Progenitor cell of endocrine pancreas (in vitro differentiated cells): ENCODE data around the gene KCTD6. TPM values are rescaled to one million over a fixed set of nuclear protein-coding genes. Genes with fewer than 3 reads are reported as not detected.

Experiments
- DNase-seq: peaks from one replicate; pipeline ENCODE4 v3.0.0; 2021; ENCODE audit warnings: low spot score; ENCODE audit not compliant: unreplicated experiment
- H3K27ac Mint-ChIP-seq: 2 replicates; pipeline ENCODE4 v1.8.0; 2021; ENCODE audit warnings: mild to moderate bottlenecking, moderate library complexity, mixed read lengths
- H3K27me3 Mint-ChIP-seq: 2 replicates; pipeline ENCODE4 v1.8.0; 2021; ENCODE audit warnings: mixed read lengths
- H3K36me3 Mint-ChIP-seq: 2 replicates; pipeline ENCODE4 v1.8.0; 2022; ENCODE audit warnings: mixed read lengths; ENCODE audit not compliant: insufficient read depth
- H3K4me1 Mint-ChIP-seq: 2 replicates; pipeline ENCODE4 v1.8.0; 2021; ENCODE audit warnings: low read depth, mixed read lengths
- H3K4me3 Mint-ChIP-seq: 2 replicates; pipeline ENCODE4 v1.8.0; 2021; ENCODE audit warnings: low read depth, mild to moderate bottlenecking, moderate library complexity, mixed read lengths
- H3K9me3 Mint-ChIP-seq: 2 replicates; pipeline ENCODE4 v1.8.0; 2021; ENCODE audit warnings: low read depth, mixed read lengths
- CTCF ChIP-seq: fragments of 200-600 bp; sonication (generic); IDR thresholded peaks from one replicate; pipeline ENCODE4 v1.5.0; 2021; ENCODE audit warnings: antibody characterized with exemption, mild to moderate bottlenecking; ENCODE audit not compliant: unreplicated experiment
- total RNA-seq: library from RNA; stranded (reverse); gene quantifications from 2 replicates; pipeline ENCODE4 v1.2.1, GENCODE V29; 2021

KCTD6 gene
- total RNA-seq, 1 donor from 2014 or later = 14.8 TPM

GRCh38 chr3:58495101-58495500 lies 3.2 kb downstream of the KCTD6 start:
- Mint-ChIP-seq H3K36me3 (peaks cover 4% of the 10 kb centered on the region), H3K4me3 (no peak overlapping the region), H3K4me1 (peaks cover 23% of the 10 kb centered on the region), H3K9me3 (no peaks in the 10 kb centered on the region), H3K27ac (no peak overlapping the region), H3K27me3 (no peaks in the 10 kb centered on the region)
- TF ChIP-seq CTCF = no peak
- no peak for DNase-seq

- H3K27me3 Mint-ChIP-seq = no peaks in the 10 kb centered on the region
- H3K4me3 Mint-ChIP-seq = no peak overlapping the region
- no peak overlapping the region for H3K27ac Mint-ChIP-seq
These were observed 4.4 kb downstream of the KCTD6 start for GRCh38 chr3:58496206-58496857.

GRCh38 chr3:58497097-58497496 lies 5.2 kb downstream of the KCTD6 start:
- Mint-ChIP-seq H3K36me3 (peaks cover 11% of the 10 kb centered on the region), H3K9me3 (no peaks in the 10 kb centered on the region), H3K4me1 (peaks cover 20% of the 10 kb centered on the region), H3K27ac (no peak overlapping the region), H3K27me3 (no peaks in the 10 kb centered on the region), H3K4me3 (no peak overlapping the region)
- DNase-seq = no peak
- no peak for TF ChIP-seq CTCF

More at GRCh38 chr3:58496206-58496857, 4.4 kb downstream of the KCTD6 start:
- H3K36me3 Mint-ChIP-seq = peaks cover 7% of the 10 kb centered on the region
- H3K9me3 Mint-ChIP-seq = no peaks in the 10 kb centered on the region
- DNase-seq = no peak
- TF ChIP-seq CTCF = no peak
- H3K4me1 Mint-ChIP-seq = peaks cover 22% of the 10 kb centered on the region

- Mint-ChIP-seq H3K27ac (no peak overlapping the region), H3K4me3 (no peak overlapping the region), H3K9me3 (no peaks in the 10 kb centered on the region), H3K4me1 (no peaks in the 10 kb centered on the region), H3K27me3 (no peaks in the 10 kb centered on the region), H3K36me3 (peaks cover 12% of the 10 kb centered on the region)
- no peak for TF ChIP-seq CTCF
- DNase-seq = no peak
These were observed 11.0 kb downstream of the KCTD6 start for GRCh38 chr3:58502872-58503271.

GRCh38 chr3:58507356-58508078 lies 15.6 kb downstream of the KCTD6 start:
- TF ChIP-seq CTCF = no peak
- H3K9me3 Mint-ChIP-seq = no peaks in the 10 kb centered on the region
- no peak for DNase-seq
- no peak overlapping the region for H3K27ac Mint-ChIP-seq
- no peaks in the 10 kb centered on the region for H3K4me1 Mint-ChIP-seq
- H3K4me3 Mint-ChIP-seq = no peak overlapping the region
- H3K27me3 Mint-ChIP-seq = no peaks in the 10 kb centered on the region
- H3K36me3 Mint-ChIP-seq = peaks cover 1% of the 10 kb centered on the region
